K562 (cell line): Measurements from ENCODE around the gene THEM5.

Experiments
- EP300 ChIP-seq: IDR thresholded peaks from 2 replicates; pipeline ENCODE4 v1.6.1; 2012; ENCODE audit warnings: low read length, improper control_type of control experiment
- NFE2 ChIP-seq: IDR thresholded peaks from 2 replicates; pipeline ENCODE4 v1.6.1; 2014; ENCODE audit warnings: antibody characterized with exemption, low read depth
- PHB2 ChIP-seq: fragments of 450-650 bp; IDR thresholded peaks from 2 replicates; pipeline ENCODE4 v1.6.1; 2017; ENCODE audit warnings: low read depth
- ZNF644 ChIP-seq: fragments of 200-800 bp; sonication (Bioruptor generic); IDR thresholded peaks from 2 replicates; pipeline ENCODE4 v1.6.1; 2016; ENCODE audit warnings: low read depth, missing genetic modification characterization, missing compliant biosample characterization
- ZNF785 ChIP-seq: fragments of 250-450 bp; sonication (Bioruptor Pico); IDR thresholded peaks from 2 replicates; pipeline ENCODE4 v1.4.0; 2020; ENCODE audit warnings: mild to moderate bottlenecking
- TF ChIP-seq, protein P1 (sequence below), 2 experiments: IDR thresholded peaks; 2 replicates each; pipeline ENCODE4 v1.6.1; 2012; ENCODE audit warnings: improper control_type of control experiment in 2 of 2, low read depth in 2 of 2, low read length in 2 of 2, borderline replicate concordance in 1 of 2
- TF ChIP-seq, protein P2 (sequence below), 3 experiments: IDR thresholded peaks in 2 of 3; conservative IDR thresholded peaks in 1 of 3; 2 replicates each; pipeline ENCODE4 v1.5.1; 2011 to 2012; ENCODE audit warnings: low read length in 3 of 3, mild to moderate bottlenecking in 3 of 3, control low read depth in 2 of 3, improper control_type of control experiment in 1 of 3, inconsistent platforms in 1 of 3, low read depth in 1 of 3, mixed read lengths in 1 of 3, moderate library complexity in 1 of 3; ENCODE audit not compliant: insufficient read depth in 2 of 3
- TF ChIP-seq, protein P3 (sequence below): sonication (generic); formaldehyde crosslinking; IDR thresholded peaks from 2 replicates; pipeline ENCODE4 v1.8.0; 2022; ENCODE audit warnings: mild to moderate bottlenecking, missing genetic modification reagents
- TF ChIP-seq, protein P4 (sequence below): fragments of 200-800 bp; sonication (Bioruptor generic); IDR thresholded peaks from 2 replicates; pipeline ENCODE4 v1.6.1; 2017; ENCODE audit warnings: missing genetic modification characterization, missing compliant biosample characterization
- TF ChIP-seq, protein P5 (sequence below): conservative IDR thresholded peaks from 2 replicates; pipeline ENCODE4 v1.6.1; 2011; ENCODE audit warnings: low read depth, mild to moderate bottlenecking, low read length; ENCODE audit not compliant: control insufficient read depth

DNA sequence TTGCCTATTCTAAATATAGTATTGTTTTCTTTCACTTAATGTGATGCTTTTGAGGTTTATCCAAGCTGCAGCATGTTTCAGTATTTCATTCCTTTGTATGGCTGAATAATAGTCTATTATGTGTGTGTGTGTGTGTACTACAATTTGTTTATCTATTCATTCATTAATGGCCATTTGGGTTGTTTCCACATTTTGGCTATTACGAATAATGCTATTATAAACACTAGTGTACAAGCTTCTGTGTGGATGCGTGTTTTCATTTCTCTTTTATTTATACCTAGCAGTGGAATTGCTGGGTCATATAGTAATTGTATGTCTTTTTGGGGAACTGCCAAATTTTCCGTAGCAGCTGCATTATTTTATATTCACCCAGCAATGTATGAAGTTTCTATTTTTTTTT is 15.0 kb upstream of the THEM5 start:
- no peak for TF ChIP-seq NFE2
- TF ChIP-seq, protein P1, sequence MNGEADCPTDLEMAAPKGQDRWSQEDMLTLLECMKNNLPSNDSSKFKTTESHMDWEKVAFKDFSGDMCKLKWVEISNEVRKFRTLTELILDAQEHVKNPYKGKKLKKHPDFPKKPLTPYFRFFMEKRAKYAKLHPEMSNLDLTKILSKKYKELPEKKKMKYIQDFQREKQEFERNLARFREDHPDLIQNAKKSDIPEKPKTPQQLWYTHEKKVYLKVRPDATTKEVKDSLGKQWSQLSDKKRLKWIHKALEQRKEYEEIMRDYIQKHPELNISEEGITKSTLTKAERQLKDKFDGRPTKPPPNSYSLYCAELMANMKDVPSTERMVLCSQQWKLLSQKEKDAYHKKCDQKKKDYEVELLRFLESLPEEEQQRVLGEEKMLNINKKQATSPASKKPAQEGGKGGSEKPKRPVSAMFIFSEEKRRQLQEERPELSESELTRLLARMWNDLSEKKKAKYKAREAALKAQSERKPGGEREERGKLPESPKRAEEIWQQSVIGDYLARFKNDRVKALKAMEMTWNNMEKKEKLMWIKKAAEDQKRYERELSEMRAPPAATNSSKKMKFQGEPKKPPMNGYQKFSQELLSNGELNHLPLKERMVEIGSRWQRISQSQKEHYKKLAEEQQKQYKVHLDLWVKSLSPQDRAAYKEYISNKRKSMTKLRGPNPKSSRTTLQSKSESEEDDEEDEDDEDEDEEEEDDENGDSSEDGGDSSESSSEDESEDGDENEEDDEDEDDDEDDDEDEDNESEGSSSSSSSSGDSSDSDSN (IDR thresholded peaks at IDR 0.05; ENCODE audit: borderline replicate concordance in 1 of 2, low read depth in 2 of 2, low read length in 2 of 2), result no peak
- TF ChIP-seq ZNF644, result no peak
- no peak for TF ChIP-seq PHB2
- TF ChIP-seq, protein P2, sequence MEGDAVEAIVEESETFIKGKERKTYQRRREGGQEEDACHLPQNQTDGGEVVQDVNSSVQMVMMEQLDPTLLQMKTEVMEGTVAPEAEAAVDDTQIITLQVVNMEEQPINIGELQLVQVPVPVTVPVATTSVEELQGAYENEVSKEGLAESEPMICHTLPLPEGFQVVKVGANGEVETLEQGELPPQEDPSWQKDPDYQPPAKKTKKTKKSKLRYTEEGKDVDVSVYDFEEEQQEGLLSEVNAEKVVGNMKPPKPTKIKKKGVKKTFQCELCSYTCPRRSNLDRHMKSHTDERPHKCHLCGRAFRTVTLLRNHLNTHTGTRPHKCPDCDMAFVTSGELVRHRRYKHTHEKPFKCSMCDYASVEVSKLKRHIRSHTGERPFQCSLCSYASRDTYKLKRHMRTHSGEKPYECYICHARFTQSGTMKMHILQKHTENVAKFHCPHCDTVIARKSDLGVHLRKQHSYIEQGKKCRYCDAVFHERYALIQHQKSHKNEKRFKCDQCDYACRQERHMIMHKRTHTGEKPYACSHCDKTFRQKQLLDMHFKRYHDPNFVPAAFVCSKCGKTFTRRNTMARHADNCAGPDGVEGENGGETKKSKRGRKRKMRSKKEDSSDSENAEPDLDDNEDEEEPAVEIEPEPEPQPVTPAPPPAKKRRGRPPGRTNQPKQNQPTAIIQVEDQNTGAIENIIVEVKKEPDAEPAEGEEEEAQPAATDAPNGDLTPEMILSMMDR (IDR thresholded peaks at IDR 0.05 in 2 of 3, conservative IDR thresholded peaks at IDR 0.05 in 1 of 3; ENCODE audit: insufficient read depth in 2 of 3, low read depth in 1 of 3, low read length in 3 of 3), result no peak
- no peak for TF ChIP-seq ZNF785 (CRISPR knock-in tag)
- TF ChIP-seq, protein P3, sequence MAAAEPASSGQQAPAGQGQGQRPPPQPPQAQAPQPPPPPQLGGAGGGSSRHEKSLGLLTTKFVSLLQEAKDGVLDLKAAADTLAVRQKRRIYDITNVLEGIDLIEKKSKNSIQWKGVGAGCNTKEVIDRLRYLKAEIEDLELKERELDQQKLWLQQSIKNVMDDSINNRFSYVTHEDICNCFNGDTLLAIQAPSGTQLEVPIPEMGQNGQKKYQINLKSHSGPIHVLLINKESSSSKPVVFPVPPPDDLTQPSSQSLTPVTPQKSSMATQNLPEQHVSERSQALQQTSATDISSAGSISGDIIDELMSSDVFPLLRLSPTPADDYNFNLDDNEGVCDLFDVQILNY, result no peak
- TF ChIP-seq, protein P4, sequence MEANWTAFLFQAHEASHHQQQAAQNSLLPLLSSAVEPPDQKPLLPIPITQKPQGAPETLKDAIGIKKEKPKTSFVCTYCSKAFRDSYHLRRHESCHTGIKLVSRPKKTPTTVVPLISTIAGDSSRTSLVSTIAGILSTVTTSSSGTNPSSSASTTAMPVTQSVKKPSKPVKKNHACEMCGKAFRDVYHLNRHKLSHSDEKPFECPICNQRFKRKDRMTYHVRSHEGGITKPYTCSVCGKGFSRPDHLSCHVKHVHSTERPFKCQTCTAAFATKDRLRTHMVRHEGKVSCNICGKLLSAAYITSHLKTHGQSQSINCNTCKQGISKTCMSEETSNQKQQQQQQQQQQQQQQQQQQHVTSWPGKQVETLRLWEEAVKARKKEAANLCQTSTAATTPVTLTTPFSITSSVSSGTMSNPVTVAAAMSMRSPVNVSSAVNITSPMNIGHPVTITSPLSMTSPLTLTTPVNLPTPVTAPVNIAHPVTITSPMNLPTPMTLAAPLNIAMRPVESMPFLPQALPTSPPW (CRISPR knock-in tag), result no peak
- TF ChIP-seq, protein P5, sequence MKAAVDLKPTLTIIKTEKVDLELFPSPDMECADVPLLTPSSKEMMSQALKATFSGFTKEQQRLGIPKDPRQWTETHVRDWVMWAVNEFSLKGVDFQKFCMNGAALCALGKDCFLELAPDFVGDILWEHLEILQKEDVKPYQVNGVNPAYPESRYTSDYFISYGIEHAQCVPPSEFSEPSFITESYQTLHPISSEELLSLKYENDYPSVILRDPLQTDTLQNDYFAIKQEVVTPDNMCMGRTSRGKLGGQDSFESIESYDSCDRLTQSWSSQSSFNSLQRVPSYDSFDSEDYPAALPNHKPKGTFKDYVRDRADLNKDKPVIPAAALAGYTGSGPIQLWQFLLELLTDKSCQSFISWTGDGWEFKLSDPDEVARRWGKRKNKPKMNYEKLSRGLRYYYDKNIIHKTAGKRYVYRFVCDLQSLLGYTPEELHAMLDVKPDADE, result no peak
- TF ChIP-seq EP300, result no peak
